GM18868 (cell line): Measurements from ENCODE around the gene SHISA8.
"Not testable (repeated sequence)": the region's sequence is repeated elsewhere in the genome, so short reads cannot be mapped to it uniquely, and the experiment has no call there.

Experiments used
- ATAC-seq: cut with Tn5 transposase; IDR thresholded peaks from one replicate; pipeline ENCODE4 v1.9.1; 2021; ENCODE audit warnings: mild to moderate bottlenecking, moderate library complexity; ENCODE audit not compliant: unreplicated experiment

Gene SHISA8

DNA sequence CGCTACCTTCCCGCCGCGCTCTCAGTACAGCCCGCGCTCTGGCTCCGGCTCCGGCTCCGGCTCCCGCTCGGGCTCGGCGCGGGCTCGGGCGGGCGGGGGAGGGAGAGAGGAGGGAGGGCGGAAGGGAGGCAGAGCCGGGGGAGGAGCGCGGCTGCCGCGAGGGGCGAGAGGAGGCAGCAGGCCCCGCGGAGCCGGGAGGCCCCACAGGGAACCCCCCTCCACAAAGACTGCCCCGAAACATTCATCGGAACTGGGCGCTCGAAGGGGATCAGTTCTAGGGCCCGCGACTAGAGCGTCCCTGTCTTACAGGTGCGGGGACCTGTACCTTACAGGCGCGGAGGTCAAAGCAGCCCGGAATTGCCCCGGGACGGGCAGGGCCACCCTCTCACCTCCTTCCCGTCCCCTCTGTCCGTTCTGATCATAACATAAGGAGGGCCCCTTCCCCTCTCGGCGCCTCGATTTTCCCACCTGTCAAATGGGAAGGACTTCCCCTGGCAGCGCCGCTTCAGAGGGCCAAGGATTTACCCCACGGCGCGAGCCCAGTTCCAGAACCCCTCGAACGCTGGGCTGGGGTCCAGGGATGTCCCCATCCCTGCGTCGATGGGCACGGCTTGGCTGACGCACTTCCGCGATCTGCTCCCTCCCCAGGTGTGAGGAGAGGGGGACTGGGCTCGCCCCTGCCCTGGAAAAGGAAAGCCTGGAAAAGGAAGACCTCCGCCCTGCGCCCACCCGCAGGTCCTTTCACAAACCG, at the start of gene SHISA8:
Gene SHISA8 (minus strand): TSS at position 40 of the 751 bp plus-strand sequence. CDS start 407 bp downstream, outside the sequence.
- ATAC-seq: no peak

DNA sequence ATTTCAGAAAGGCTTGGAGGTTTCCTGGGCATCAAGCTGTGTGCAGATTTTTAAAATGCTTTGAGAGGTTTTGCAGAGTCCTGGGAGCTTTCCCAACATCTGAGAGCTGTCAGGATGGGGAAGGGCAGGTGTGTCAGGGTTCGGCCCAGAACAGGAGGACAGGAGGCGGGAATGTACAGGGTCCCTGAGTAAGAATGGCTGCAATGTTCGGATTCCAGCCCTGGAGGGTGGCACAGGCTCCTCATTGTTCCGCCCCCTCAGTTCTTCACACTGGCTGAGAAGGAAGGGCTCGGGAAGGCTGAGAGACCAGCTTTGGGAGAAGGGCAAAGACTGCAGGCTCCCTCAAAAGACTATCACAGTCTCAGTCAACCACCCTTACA, 49.2 kb upstream of the SHISA8 start:
- ATAC-seq: no peak

DNA sequence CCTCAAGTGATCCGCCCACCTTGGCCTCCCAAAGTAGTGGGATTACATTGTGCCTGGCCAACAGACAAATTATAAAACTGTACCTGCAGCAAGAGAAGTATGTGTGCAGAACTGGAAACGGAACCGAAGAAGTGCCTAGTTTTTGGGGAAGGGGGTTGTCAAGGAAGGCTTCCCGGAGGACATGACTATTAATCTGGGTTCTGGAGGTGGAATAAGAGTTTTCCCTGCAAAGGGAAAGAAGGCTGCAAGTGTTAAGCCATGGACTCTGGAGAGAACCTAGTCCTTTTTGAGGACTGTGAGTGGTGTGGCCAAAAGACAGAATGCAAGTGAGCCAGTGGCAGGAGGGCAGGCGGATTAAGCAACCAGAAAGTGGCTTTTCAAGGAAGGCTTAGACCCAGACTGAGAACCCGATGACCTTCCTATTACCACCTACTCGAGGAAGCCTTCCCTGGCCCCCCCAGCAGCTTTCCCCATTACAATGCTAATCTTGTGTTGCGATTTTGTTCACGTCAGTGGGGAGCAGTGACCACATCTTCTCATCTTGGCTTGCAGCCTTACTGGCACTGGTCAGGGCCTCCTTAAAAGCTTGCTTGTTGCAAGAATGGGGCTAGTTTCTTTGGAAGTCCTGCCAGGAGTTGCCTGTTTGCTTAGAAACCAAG, 48.7 kb upstream of the SHISA8 start:
- no peak for ATAC-seq

DNA sequence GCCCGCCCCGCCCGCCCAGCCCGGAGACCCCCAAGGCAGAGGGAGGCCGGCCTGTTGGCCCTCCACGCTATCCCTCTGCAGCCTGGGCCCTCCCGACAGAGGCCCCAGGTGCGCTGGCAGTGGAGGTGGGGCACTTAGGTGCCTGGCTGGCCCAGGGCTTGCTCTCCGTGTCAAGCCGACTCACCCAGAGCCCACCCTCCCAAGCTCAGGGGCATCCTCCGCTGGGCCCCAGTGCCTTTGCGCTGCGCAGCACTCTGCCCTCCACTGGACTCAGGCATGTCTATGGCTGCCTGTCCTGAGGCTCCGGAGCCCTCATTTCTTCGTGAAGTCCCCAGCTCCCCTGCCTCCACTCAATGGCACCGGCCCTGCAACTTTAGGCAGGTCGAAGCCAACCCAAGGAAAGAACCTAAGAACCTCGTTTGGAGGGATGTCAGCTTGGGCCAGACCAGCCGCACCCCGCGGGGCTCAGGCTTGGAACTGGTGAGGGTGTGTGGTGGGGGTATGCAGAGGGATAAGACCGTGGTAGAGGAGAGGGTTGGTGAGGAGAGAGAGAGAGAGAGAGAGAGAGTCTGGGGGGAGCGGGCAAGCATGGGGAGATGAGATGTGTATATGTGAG, 43.2 kb upstream of the SHISA8 start:
- no peak for ATAC-seq

DNA sequence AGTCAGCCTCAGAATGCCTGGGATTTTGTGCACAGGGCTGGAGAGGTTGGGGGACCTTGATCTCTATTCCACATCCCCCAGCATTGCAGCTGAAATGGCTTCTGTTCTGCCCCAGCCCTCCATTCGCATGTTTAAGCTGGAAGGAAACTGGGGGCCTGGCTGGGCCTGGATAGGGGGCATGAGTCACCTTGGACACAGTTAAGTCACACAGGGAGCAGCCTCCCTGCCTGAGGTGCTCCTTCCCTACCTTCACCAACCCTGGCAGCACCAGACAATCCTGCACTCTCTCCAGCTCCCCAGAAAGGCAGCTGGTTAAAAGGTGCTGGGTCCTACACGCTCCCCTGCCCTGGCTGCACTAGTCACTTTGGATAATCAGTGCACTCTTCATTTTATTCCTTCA, 37.8 kb upstream of the SHISA8 start:
- no peak for ATAC-seq

DNA sequence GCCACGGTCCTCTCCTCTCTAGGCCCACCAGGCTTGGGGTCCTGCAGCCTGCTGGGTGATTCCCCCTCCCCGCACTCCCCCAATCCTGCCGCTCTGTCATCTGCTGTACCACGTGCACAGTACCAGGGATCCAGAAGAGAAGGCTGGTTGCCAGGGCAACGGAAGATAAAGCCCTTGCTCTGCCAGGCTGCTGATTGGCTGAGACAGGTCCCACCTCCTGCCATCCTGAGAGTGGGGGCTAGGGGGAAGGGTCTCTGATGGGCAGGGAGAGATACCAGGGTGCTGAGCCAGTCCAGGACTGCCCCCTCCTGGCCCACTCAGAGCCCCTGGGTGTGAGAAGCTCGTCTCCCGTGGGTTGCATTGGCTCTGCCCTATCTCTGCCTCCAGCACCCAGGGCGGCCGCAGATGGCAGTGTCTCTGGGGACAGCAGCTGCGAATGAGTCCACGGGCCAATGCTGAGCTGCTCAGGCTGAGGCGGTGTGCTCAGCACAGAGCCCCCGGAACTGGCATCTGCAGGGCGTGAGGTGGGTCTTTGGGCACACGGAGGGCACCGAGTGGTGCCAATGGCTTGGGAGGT, 37.1 kb upstream of the SHISA8 start, which contains the start of gene SMIM45:
Gene SMIM45 (plus strand): TSS at position 253 of the 577 bp plus-strand sequence.
- no peak for ATAC-seq

DNA sequence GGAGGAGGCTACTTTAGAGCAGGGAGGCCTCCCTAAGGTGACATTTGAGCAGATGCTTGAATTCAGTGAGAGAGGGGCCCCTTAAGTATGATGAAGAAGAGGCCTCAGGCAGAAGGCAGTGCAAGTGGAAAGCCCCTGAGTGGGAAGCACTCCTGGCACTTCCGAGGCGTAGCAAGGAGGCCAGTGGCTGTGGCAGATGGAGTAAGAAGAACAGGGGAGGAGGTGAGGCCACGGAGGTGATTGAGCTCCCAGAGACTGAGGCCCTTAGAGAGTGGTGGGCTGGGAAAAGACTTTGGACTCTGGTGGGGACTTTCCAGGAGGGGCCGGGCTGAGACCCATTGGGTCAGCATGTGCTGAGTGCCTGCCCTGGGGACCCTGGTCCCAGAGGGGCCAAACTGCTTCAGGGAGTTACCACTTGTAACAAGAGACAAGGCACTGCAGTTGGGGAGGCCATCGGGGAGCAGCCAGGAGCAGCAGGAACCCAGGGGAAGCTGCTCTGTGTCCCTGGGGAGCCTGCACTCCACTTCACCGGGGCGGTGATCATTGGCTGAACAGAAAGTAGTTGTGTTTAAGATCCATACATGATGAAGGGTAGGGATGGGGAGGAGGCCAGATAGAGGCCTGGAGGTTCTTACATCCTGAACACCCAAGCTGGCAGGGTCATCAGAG, 34.6 kb upstream of the SHISA8 start:
- no peak for ATAC-seq

DNA sequence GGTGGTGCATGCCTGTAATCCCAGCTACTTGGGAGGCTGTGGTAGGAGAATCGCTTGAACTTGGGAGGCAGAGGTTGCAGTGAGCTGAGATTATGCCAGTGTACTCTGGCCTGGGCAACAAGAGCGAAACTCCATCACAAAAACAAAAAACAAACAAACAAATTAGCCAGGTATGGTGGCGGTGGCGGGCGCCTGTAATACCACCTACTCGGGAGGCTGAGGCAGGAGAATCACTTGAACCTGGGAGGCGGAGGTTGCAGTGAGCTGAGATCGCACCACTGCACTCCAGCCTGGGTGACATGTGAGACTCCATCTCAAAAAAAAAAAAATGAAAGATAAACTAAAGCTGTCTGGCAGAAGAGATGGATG, 34.0 kb upstream of the SHISA8 start:
- ATAC-seq: not testable (repeated sequence)

DNA sequence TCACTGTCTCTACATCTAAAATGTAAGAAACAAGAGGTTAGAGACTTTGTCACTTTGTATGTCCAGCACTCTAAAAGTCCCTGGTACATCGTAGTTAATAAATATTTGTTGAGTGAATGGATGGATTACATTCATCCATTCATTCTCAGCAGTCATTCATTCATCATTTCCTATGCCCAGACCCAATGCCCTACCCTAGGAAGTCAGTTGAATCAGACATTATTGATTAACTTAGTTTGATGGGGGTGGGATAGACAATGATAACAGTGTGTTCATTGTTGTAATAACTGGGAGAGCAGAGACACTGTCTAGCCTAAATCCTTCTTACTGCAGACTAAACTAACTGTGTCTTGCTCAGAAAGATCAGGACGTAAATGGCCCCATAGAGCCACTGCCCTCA, 33.3 kb upstream of the SHISA8 start:
- ATAC-seq: no peak

DNA sequence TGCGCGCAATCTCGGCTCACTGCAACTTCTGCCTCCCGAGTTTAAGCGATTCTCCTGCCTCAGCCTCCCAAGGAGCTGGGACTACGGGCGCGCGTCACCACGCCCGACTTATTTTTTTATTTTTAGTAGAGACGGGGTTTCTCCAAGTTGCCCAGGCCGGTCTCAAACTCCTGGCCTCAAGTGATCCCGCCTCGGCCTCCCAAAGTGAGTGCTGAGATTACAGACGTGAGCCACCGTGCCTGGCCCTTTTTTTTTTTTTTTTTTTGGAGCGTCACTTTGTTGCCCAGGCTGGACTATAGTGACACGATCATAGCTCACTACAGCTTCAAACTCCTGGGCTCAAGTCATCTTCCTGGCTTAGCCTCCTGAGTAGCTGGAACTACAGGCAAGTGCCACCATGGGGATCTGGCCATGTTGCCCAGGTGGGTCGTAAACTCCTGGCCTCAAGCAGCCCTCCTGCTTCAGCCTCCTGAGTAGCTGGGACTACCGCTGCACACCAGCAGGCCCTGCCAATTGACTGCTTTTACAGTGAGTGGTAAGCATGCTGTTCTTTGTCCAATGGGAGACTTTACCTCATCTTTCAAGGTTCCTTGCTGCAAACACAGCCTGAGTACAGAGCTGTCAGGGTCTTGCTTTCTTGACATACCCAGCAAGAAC, 32.7 kb upstream of the SHISA8 start:
- ATAC-seq: no peak

DNA sequence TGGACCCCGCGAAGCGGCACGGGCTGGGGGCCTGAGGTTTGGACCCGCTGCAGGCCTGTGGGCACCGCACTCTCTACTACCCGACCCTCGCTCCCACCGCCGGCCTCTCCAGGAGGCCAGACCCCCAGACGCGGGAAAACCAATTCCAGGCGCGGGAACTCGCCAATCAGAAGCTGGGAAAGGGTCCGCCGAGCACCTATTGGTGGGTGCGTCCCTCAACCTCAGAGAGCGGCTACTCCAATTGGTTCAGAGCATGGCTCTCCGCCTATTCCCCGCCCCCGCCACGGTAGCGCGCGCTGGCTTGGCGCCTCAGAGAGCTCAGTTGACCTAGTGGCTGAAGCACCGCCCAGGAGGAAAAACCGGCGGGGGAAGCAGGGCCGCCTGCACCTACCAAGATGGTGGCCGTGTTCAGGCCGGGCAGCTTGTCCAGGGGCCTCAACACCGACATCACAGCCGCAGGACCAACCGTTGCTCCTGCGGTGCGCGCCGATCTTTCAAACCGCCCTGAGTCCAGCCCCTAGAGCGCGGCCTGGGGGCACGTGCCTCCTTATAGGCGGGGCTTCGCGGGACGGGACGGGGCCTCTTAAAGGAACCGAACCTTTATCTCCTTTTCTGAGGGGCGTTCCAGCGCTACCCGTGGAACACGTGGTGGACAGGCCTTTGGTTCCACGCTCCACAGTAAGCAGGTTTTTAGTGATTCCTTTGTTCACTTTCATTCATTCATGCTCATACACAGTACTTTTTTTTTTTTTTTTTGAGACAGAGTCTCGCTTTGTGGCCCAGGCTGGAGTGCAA, 32.0 kb upstream of the SHISA8 start, which contains the start of gene CENPM:
Gene CENPM (minus strand): TSS at position 524 of the 795 bp plus-strand sequence. CDS start 76 bp downstream, at position 448.
- peak; percentile 74 for ATAC-seq

DNA sequence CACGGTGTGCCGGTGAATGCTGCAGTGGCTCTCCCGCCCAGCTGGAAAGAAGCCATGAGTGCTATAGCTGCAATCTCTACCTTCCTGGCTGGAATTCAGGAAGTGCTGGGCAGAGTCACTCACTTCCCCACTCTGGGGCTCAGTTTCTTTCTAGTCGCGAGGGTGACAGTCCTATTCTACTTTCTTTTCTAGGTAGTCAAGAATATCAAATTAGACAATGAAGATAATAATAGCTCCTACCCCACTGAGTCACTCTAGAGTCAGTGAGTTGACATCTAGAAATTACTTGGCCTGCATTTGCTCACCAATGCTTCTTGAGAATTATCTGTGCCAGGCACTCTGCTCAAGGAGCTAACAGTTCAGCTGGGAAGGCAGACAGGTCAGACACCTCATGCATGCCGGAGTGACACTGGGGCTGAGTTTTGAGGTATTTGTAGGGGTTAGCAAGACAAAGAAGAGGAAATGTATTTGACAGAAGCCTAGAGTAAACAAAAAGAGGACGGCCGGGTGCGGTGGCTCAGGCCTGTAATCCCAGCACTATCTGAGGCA, 28.9 kb upstream of the SHISA8 start:
- no peak for ATAC-seq

DNA sequence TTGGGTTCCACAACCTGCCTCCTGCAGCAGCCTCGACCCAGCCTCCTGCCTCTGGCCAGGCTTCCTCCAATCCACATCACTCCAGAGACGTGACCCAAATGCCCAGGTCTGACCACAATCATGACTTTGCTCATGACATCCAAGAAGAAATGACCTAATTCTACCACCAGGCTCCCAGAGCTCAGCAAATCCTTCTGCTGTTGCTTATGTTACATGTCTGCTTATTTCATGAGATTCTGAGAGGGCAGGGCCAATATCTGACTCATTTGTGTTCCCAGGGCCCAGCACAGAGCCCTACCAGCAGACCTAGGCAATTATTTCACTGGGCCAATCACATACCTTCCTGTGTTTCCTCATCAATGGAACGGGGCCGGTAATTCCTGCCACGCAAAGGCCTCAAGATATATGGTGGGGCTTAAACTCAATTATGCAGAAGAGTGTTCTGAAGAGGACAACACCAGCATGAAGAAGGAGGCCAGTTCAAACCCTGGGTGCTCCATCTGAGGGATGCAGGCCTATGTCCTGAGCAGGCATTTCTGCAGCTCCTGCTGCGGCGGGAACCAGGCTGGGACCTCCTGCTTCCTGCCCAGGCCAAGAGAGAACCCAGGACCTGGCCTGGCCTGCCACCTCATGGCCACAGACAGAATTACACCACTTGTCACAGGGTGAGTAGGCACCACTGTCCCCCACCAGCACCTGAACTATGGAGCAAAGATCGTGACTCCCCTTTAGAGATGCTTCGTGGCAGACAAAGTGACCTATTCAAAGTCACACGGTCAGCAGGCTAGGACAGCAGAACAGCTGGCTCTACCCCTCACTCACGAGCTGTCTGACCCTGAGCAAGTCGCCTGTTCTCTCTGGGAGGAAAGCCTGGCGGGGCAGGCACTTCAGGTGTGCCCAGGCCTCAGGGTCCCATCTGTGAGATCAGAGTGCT, 26.2 kb upstream of the SHISA8 start:
- ATAC-seq: peak; percentile 32

DNA sequence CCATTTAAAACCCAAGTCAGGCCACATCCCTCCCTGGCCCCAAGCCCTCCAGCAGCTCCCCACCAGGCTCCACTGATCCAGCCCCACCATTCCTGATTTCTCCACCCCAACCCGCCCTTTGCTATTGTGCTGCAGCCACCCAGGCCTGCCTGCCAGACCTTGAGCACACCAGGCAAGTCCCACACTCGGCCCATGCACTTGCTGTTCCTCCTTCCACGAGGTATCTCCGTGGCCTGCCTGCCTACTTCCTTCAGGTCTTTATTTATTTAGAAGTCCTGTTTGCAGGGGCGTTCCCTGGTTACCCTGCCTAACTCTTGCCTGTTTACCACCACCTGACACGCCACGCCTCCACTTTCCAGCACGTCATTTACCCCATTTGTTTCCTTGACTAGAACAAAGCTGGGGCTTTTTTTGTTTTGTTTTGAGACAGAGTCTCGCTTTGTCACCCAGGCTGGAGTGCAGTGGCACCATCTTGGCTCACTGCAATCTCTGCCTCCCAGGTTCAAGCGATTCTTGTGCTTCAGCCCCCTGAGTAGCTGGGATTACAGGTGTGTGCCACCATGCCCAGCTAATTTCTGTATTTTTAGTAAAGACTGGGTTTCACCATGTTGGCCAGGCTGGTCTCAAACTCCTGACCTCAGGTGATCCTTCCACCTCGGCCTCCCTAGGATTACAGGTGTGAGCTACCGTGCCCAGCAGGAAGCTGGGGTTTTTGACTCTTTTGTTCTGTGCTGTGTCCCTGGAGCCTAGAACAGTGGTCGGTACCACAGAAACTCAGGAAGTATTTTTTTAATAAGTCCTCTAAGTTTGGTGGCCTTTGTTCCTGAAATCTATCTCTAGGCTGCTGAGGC, 25.3 kb upstream of the SHISA8 start:
- peak; percentile 48 for ATAC-seq

DNA sequence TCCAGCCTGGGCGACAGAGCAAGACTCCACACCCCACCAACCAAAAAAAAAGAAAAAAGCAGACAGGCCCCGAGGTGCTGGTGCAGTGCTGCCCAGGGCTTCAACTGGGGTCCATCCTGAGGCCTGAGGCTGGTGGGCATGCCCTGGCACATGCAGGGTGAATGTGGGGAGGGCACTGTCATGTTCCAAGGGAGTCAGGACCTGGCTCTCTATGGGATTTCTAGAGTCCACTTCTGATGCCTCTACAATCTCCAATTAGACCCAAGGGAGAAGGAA, 22.0 kb upstream of the SHISA8 start:
- no peak for ATAC-seq

DNA sequence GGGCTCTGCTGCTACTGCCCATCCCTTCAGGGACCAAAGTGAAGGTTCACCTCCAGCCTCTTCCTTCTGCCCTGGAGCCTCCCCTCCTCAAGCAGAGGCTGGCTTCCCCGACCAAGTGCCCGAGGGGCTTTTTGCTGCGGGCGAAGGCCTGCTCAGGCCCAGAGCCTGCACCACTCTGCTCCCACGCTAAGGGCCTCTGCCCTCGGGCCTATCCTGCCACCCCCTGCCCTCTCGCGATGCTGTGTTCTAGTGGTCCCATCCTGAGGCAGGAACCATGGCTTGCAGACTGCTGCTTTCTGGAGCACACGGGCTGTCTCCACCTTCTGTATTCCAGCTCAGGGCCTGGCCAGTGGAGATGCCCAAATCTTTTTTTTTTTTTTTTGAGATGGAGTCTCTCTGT, 20.6 kb upstream of the SHISA8 start:
- ATAC-seq: no peak

DNA sequence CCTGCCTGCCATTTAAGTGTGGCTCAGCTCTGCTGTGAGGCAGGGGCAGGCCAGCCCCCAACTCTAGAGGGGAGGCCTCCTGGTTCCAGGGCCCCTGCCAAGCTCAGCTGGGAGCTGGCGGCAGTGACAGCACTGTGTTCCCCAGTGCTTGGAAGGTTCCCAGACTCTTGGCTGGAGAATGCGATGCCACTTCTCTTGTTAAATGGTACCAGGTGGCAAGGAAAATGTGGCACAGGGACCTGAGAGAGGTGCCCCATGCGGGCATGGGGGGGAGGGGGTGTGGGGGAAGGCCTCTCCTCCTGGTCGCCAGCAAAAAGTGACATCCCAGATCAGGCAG, 20.1 kb upstream of the SHISA8 start:
- ATAC-seq: no peak
